ENCODE measurements around the gene AGBL3.
A peak's percentile ranks its signal among the peaks of the same experiment; 100 is the strongest.

Gene AGBL3

DNA sequence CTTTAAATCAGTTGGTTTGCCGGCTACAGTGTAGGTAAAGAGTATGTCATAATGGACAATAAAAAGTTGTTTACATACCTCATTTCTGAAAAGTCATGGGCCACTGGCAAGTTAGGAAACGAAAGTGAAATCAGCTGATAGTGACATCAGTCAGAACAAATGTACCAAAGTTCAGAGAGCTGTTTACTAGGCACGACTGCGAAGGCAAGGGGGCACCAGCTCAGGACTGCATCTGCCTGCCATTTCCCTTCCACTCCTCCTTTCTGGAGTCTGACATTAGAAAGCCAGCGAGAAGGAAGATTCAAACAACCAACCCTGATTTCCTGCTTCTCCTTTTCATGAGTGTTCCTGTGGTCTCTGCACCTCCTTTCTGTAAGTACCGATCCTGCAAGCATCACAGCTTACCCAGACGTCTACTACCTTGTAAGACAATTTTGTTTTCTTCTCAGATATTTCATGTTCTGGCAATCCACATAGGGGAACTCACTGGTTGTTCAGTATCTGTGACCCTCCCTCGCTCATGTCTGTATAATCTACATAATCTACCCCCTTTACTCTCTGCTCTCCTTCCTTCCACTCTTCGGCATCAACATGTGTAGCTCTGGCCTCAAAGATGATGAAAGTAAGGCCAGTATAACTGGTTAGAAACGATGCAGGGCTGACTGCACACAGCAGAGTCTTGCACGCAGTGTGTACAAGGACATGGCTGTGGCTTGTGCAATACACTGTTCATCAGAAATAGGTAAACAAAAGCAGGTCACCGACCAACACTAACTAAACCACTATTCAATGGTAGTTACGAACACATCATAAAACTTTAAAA lies 161.8 kb downstream of the AGBL3 start, which contains the start of gene TMEM140:
Gene TMEM140, plus strand, starts transcription at position 174 of the 823 bp plus-strand sequence. CDS start 16,370 bp downstream, outside the sequence.
- DNase-seq (ENCODE audit: low spot score), result peak; percentile 87

DNA sequence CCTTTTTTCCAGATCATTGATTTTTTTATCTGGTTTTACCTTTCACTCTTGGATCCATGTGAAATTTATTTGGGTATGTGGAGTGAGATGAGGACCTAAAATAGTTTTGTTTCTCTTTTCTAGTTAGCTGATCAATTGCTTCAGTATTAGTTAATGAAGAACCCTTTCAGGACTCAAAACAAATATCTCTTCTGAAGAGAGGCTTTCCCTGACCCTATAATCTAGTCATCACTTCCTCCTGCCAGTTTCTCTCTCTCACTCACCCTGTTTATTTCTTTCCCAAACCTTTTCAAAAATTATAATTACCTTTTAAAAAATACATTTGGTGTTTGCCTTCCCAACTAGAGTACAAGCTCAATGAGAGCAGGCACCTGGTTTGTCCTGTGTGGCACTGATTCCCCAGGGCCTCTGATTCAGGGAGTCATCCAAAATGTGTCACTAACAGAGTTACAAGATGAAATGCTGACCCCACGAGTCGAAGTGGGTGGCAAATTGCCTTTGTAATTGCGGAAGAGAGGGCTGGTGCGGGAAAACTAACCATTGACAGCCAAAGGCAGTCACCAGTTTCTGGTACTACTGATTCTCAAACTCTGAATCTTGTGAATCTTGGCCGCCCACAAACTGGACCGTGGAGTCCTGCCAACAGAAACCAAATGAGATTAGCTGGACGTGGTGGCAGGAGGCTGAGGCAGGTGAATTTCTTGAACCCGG lies 163.9 kb downstream of the AGBL3 start:
- no peak for DNase-seq (ENCODE audit: low spot score)

DNA sequence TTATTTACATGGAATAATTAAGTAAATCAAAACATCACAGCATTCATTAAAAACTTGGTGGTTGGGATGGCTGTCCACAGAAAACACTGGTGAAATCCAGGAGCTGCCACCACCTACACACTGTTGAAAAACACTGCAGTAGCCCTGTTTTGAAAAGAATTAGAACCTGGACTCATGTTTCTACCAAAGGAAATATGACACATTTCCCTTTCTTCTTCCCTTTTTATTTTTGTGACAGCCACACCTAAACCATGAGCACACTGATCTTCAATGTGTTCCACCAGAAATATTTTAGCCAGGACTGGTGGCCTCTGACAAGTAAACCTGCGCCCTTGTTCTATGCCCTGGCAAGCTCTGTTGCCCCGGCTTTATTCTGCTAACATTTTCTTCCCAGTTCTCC lies 164.8 kb downstream of the AGBL3 start:
- DNase-seq (ENCODE audit: low spot score), result no peak

DNA sequence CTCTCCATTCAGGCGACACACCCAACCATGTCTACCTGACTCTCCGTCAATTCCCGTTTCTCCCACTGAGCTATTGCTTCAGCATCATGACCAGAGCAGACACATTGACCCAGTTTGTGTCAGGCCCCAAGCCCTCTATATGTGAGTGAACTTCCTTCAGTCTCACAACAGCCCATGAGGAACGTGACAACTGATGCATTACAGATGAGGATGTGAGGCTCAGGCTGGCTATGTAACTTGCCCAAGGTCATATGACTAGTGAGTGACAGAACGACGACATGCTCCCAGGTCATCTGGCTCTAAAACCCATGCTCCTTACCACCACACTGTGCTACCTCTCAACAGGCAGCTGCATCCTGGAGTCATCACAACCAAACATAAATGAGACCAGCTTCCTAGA lies 165.2 kb downstream of the AGBL3 start:
- no peak for DNase-seq (ENCODE audit: low spot score)

DNA sequence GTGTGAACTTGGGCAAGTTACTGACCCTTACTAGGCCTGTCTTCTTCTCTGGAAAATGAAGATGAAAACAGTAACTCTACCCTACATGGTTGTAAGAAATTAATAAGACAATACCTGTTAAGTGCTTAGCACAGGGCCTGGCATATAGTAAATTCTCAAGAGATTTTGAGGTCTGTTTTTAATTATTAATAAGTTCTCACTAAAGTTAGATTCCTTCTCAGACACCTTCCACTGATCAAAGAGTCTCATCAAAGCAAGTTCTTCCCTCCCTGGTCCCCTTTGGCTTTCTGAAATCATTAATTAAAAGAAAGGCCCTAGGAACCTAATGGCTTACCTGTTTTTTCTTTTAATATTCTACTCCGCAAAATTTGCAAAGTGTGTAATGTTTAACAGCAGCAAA lies 166.1 kb downstream of the AGBL3 start:
- no peak for DNase-seq (ENCODE audit: low spot score)

DNA sequence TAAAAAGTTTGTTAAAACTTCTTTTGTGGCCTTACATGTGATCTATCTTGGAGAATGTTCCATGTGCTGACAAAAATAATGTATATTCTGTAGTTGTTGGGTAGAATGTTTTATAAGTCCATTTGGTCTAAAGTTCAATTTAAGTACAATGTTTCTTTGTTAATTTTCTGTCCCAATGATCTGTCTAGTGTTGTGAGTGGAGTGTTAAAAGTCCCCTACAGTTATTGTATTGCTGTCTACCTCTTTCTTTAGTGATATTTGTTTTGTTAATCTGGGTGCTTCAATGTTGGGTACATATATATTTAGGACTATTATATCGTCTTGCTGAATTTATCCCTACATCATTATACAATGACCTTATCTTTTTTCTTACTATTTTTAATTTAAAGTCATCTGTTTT lies 168.4 kb downstream of the AGBL3 start:
- no peak for DNase-seq (ENCODE audit: low spot score)

DNA sequence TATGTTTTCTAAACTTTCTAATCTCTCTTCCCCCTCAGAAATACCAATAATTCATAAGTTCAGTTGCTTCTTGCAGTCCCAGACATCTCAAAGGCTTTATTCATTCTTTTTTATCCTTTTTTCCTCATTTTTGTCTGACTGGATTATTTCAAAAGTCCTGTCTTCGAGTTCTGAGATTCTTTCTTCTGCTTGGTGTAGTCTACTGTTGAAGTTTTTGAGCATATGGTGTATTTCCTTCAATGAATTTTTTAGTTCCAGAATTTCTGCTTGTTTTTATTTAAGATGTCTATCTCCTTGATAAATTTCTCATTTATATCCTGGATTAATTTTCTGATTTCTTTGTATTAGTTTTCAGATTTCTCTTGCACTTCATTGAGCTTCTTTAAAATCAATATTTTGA lies 170.0 kb downstream of the AGBL3 start:
- no peak for DNase-seq (ENCODE audit: low spot score)

DNA sequence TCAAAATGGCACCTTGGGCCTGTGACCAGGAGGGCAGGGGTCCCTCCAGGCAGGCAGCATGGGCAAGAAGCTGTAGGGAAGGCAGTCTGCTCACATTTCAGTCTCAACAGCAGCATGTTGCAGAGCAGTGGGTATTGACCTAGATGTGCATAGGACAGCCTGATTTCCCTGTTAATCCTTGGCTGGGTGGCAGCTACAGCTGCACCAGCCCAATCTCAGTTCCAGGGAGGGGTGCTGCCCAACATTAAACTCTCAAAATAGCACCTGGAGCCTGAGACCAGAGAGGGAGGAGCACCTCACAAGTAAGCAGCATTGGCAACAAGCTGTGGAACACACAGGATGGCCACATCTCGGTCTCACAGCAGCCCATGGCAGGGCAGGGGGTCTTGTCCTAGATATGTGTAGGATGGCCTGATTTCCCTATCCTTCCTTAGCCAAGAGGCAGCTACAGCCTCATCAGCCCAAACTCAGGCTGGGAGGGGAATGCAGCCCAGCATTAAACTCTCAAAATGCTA lies 171.9 kb downstream of the AGBL3 start:
- no peak for DNase-seq (ENCODE audit: low spot score)

DNA sequence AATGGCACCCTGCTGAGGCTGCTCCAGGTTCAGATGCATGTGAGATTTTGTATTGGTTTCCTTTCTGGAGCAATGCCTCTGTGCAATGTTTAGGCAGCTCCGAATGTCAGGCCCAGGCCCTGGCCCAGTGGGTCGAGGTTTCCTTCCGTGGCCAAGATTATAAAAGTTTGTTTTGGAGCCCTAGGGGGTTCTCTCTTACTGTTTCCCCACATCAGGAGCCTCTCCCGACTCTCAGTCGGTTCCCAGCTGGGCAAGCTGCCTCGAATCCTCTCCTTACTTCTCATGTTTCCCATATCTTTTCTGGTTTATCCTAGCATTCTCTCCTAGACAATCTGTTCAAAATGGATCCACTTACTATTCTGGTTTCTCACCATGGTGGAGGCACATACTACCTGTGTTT lies 172.6 kb downstream of the AGBL3 start:
- no peak for DNase-seq (ENCODE audit: low spot score)

DNA sequence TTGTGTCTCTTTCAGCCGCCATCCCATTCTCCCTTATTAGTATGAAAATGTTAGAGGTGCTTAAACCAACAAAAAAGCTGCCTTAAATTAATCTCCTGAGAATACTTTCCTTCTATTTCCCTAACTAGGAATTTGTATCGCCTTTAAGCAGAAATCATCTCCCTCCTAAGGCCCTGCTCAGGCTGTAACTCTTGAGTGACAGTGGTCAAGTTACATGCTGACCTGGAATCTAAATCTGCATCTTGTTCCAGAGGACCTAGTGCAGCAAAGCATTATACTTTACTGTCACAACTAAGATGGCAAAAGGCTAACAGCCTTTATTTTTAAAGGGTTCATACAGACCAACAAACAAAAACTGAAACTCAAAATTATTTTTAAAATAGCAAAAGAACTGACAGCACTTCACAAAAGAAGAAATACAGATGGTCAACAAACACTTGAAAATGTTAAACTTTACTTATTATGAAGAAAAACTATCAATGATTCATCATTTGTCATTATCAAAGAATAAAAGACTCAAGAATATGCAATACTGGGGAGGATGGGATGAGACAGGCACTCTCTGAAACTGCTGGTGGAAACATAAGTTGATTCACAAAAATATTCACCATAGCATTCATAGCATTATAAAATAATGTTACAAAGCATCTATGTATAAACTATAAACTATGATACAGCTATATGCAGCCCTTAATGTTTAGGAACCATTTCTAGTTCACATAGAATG lies 173.2 kb downstream of the AGBL3 start:
- no peak for DNase-seq (ENCODE audit: low spot score)

DNA sequence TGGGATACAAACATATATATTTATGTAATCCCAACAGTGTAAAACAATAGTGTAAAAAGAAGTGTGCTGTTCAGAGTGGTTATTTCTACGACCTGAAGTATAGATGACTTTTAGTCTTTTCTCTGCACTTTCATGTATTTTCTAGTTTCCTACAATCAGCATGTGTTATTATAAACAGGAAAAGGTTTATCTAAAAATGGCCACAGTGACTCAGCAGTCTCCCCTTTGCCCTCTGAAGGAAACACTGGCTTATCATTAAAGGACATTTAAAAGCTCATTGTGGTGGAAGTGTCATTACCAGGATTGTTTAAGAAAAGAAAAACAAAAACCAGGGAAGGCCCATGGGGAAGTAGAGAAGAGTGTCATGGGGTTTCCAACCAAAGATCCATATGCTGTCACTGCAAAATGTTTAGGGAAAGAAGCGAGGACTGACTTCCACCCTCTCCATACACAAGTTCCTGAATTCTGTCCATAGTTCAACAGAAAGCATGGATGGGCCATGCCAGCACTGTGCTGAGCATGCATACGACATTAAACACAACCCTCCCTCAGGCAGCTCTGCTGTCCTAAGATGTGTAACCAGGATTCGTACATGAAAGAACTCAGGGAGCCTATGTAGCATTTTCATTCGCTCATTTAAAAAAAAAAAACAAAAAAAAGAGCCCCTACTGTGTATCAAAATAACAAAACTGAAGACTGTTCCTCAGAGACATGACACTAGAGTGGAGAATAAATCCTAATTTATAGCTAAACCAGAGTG lies 174.0 kb downstream of the AGBL3 start:
- DNase-seq (ENCODE audit: low spot score), result peak; percentile 55

DNA sequence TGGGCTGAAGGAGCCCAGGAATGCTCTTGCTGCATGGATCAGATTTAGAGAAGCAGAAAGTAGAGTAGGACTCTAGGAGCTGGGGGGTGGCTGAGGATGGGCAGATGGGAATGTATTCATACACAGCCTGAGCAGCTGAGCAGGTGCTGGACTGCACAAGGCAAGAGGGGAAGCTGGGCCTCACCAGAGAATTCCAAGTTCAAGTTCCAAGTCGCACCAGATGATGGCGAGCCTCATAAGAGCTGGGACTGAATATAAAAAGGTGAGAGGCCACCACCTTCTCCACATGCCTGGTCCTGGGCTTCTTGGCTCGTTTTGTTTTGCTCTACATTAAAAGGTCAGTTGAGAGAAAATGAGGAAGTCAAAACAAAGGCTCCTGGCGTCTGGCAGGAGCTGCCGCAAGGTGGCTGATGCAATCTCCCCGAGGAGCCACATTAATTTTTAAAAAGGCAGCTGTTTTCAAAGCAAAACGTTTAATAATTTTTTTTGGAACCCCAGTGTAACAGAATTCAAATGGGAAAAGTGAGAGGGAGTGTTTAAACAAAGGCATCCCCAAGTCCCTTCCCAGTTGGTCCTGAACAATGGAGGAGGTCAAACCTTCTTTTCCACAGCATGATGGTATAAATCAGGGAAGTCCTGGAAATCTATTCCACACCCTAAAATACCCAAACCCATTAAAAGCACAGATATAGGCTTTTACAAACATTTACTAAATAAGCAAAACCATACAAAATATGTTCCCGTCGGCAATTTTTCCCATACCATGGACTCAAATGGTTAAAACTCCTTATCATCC lies 174.7 kb downstream of the AGBL3 start:
- DNase-seq (ENCODE audit: low spot score), result no peak

DNA sequence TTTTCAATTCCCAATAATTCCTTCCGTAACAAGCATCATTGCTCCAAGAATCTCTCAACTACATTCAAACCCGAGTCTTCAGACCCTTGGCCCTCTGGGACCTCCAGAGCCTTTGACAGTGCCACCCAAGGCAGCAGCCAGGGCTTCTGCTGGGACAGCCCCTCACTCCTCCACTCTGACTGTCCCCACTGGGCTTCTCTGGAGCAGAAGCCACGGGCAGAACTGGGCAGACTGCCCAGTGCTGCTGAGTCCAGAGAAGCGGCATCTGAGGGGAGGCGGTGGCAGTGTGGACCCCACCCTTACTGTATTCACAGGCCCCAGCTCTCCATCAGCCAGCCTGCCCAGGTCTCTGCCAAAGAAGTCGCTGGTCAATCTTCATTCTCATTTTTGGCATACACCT lies 175.4 kb downstream of the AGBL3 start:
- no peak for DNase-seq (ENCODE audit: low spot score)

DNA sequence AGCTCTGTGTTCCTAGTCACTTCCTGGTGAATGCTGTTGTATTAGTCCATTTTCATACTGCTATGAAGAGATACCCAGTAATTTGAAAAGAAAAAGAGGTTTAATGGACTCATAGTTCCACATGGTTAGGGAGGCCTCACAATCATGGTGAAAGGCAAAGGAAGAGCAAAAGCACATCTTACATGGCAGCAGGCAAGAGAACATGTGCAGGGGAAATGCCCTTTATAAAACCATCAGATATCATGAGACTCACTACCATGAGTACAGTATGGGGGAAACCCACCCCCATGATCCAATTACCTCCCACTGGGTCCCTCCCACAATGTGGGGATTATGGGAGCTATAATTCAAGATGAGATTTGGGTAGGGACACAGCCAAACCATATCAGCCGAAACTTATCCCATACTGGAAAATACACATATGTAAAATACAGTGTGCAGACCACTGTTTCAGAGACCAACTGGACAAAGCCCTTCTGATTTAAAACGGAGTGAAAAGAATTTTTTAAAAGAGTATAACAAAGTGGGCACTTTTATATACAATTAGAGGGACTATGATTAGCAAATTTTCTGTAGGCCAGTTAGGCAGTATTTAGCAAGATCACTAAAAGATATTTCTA lies 176.2 kb downstream of the AGBL3 start:
- DNase-seq (ENCODE audit: low spot score), result no peak

DNA sequence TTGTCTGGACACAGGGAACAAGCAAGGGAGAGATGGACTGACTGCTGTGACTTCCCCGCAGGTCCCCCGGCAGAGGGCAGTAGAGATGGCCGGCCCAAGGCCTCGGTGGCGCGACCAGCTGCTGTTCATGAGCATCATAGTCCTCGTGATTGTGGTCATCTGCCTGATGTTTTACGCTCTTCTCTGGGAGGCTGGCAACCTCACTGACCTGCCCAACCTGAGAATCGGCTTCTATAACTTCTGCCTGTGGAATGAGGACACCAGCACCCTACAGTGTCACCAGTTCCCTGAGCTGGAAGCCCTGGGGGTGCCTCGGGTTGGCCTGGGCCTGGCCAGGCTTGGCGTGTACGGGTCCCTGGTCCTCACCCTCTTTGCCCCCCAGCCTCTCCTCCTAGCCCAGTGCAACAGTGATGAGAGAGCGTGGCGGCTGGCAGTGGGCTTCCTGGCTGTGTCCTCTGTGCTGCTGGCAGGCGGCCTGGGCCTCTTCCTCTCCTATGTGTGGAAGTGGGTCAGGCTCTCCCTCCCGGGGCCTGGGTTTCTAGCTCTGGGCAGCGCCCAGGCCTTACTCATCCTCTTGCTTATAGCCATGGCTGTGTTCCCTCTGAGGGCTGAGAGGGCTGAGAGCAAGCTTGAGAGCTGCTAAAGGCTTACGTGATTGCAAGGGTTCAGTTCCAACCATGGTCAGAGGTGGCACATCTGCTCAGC lies 178.2 kb downstream of the AGBL3 start:
- no peak for DNase-seq (ENCODE audit: low spot score)

DNA sequence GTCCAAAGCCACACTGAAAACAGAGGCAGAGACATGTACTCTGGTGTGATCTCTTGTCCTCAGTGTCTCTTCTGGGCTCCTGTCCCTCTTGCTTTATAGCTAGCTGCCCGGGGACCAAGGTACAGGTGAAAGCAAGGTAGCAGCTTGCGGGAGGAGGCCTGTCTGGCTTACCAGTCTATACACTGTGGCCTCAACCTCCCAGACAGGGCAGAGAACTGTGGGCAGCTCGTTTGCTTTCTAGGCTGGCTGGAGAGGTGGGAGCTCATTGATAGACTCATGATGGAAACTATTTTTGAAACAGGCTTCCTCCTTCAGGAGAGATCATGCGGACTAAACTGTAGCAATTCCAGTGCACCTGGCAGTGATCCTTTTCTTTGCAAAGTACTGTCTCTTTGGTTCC lies 179.6 kb downstream of the AGBL3 start:
- DNase-seq (ENCODE audit: low spot score), result no peak

DNA sequence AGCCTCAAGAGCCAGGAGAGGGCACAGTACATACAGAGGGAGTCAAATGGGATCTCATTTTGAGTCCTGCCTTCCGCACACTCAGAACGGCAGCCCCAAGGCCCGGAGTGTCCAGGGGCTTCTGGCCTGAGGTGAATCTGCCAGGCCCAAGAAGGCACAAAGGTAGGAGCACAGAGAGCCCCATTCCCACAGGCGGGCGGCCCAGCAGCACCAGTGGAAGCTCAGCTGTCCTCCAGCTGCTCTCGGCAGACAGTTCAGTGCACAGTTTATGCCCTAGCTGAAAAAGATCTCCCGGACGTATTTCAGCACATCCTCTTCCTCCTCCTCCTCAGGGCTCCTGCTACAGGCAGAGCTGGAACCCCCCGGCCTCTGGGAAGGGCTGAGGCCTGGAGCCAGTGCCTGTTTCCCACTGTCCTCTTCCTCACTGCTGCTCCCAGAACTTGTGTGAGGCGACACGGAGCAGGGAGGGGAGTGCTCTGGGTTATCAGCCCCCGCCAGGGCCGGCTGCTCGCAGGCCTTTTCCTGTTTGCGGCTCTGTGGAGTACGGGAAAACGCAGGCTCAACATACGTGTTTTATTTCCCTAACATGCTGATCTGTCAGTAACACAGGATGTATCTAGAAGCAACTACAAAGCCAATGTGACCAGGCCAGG lies 180.2 kb downstream of the AGBL3 start:
- DNase-seq (ENCODE audit: low spot score), result no peak

DNA sequence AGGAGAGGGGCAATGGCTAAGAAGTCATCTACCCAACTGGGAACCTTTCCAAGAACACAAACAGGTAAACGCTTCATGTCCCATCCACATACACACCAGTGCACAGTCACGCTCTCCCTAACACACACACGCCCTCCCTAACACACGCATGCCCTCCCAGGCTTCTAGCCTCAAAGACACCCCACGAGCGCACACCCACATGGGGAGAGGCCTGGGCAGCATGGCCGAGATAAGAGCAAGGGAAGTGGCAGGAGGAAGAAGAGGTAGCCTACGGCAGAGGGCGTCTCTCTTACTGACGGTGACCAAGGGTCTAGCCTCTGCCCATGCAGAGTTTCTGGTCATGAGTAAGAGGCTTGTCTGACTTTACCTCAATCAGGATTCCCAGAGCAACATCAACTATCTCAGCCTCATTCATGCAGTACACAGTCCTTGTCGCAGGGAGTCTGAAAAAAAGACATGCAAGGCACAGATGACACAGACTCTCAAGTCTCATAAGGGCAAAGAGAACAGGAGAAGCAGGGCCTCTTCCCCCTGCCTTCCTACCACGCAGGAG lies 181.1 kb downstream of the AGBL3 start:
- DNase-seq (ENCODE audit: low spot score), result peak; percentile 87

DNA sequence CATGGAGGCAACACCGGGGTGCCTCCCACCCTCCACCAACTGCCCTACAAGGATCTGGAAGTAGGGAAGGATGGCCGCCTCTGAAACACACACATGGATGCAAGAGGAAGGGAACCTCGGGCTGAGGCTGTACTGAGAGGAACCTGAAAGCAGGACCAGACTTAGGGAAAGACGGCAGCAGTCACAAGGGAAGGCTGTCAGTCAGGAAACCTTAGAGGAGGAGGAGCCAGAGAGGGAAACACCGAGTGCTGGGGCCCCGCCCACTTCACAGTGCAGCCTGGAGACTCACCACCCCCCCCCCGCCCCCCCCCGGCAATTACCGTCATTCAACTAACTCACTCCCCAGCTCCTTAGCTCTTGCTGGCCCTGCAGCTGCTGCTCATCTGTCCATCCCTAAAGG lies 181.7 kb downstream of the AGBL3 start:
- DNase-seq (ENCODE audit: low spot score), result peak; percentile 80
